GM18499 (cell line): ENCODE data around the gene RNASEL.
"Not testable (repeated sequence)": the region's sequence is repeated elsewhere in the genome, so short reads cannot be mapped to it uniquely, and the experiment has no call there.

Experiments
- ATAC-seq: cut with Tn5 transposase; IDR thresholded peaks from one replicate; pipeline ENCODE4 v1.9.1; 2021; ENCODE audit warnings: moderate number of reproducible peaks; ENCODE audit not compliant: insufficient read depth, unreplicated experiment

RNASEL gene

GRCh38 chr1:182588500-182589396 lies at the start of gene RNASEL:
RNASEL (minus strand) TSS chr1:182589256; CDS start chr1:182586806, 2,450 bp downstream.
- peak; percentile 52 for ATAC-seq

- no peak for ATAC-seq
These were observed 48.7 kb upstream of the RNASEL start for GRCh38 chr1:182637769-182638168.

- no peak for ATAC-seq
These were observed 46.8 kb upstream of the RNASEL start for GRCh38 chr1:182635871-182636270.

- ATAC-seq: no peak
These were observed 45.4 kb upstream of the RNASEL start for GRCh38 chr1:182634306-182635072.

- ATAC-seq: no peak
These were observed 44.7 kb upstream of the RNASEL start for GRCh38 chr1:182633657-182634281.

GRCh38 chr1:182633031-182633430 lies 44.0 kb upstream of the RNASEL start:
- no peak for ATAC-seq

GRCh38 chr1:182632441-182632857 lies 43.4 kb upstream of the RNASEL start:
- not testable (repeated sequence) for ATAC-seq

- no peak for ATAC-seq
These were observed 42.9 kb upstream of the RNASEL start for GRCh38 chr1:182631954-182632353.

GRCh38 chr1:182631053-182631677 lies 42.1 kb upstream of the RNASEL start:
- no peak for ATAC-seq

- no peak for ATAC-seq
These were observed 41.5 kb upstream of the RNASEL start for GRCh38 chr1:182630586-182630985.

- ATAC-seq: no peak
These were observed 40.5 kb upstream of the RNASEL start for GRCh38 chr1:182629499-182630096.

- no peak for ATAC-seq
These were observed 40.0 kb upstream of the RNASEL start for GRCh38 chr1:182629080-182629479.

GRCh38 chr1:182628657-182629056 lies 39.6 kb upstream of the RNASEL start:
- ATAC-seq: no peak

GRCh38 chr1:182627622-182628021 lies 38.6 kb upstream of the RNASEL start:
- no peak for ATAC-seq

GRCh38 chr1:182626527-182626926 lies 37.5 kb upstream of the RNASEL start:
- ATAC-seq: no peak

GRCh38 chr1:182625719-182626504 lies 36.9 kb upstream of the RNASEL start:
- no peak for ATAC-seq

- no peak for ATAC-seq
These were observed 36.0 kb upstream of the RNASEL start for GRCh38 chr1:182625024-182625423.

GRCh38 chr1:182624577-182624976 lies 35.5 kb upstream of the RNASEL start:
- no peak for ATAC-seq

GRCh38 chr1:182622901-182623528 lies 34.0 kb upstream of the RNASEL start:
- ATAC-seq: no peak
